Ishikawa (cell line): Measurements from ENCODE around the gene IL1RN.

Experiments used
- CEBPB ChIP-seq: IDR thresholded peaks from 2 replicates; pipeline ENCODE4 v1.6.1; 2012
- CREB1 ChIP-seq: IDR thresholded peaks from 2 replicates; pipeline ENCODE4 v1.6.1; 2012; ENCODE audit warnings: low read depth
- EGR1 ChIP-seq: IDR thresholded peaks from 2 replicates; pipeline ENCODE4 v1.6.1; 2012
- EP300 ChIP-seq: IDR thresholded peaks from 2 replicates; pipeline ENCODE4 v1.6.1; 2012; ENCODE audit warnings: borderline replicate concordance
- FOXM1 ChIP-seq: IDR thresholded peaks from 2 replicates; pipeline ENCODE4 v1.6.1; 2012; ENCODE audit warnings: low read depth, borderline replicate concordance
- MAX ChIP-seq: IDR thresholded peaks from 2 replicates; pipeline ENCODE4 v1.6.1; 2012
- NFIC ChIP-seq: IDR thresholded peaks from 2 replicates; pipeline ENCODE4 v1.6.1; 2012
- RAD21 ChIP-seq: IDR thresholded peaks from 2 replicates; pipeline ENCODE4 v1.6.1; 2012; ENCODE audit warnings: low read depth
- REST ChIP-seq: IDR thresholded peaks from 2 replicates; pipeline ENCODE4 v1.6.1; 2012; ENCODE audit warnings: low read depth, mild to moderate bottlenecking
- TAF1 ChIP-seq: IDR thresholded peaks from 2 replicates; pipeline ENCODE4 v1.6.1; 2012; ENCODE audit warnings: low read depth, mild to moderate bottlenecking
- TCF12 ChIP-seq: IDR thresholded peaks from 2 replicates; pipeline ENCODE4 v1.6.1; 2012; ENCODE audit warnings: low read depth
- TEAD4 ChIP-seq: IDR thresholded peaks from 2 replicates; pipeline ENCODE4 v1.6.1; 2012
- USF1 ChIP-seq: IDR thresholded peaks from 2 replicates; pipeline ENCODE4 v1.6.1; 2012
- YY1 ChIP-seq: IDR thresholded peaks from 2 replicates; pipeline ENCODE4 v1.6.1; 2012; ENCODE audit warnings: low read depth
- ZBTB7A ChIP-seq: IDR thresholded peaks from 2 replicates; pipeline ENCODE4 v1.6.1; 2012; ENCODE audit warnings: low read depth

The IL1RN gene

GRCh38 chr2:113156278-113157117 is 29.1 kb downstream of the IL1RN start:
- TF ChIP-seq CREB1: no peak
- 0 out of 2 replicates have a peak, but pooled peaks have one; percentile 1 for TF ChIP-seq USF1

GRCh38 chr2:113157118-113157896 is 29.9 kb downstream of the IL1RN start:
- TF ChIP-seq YY1 (peak; percentile 22), FOXM1 (no peak), EGR1 (peak; percentile 85), TEAD4 (no peak), NFIC (peak; percentile 83), REST (0 out of 2 replicates have a peak, but pooled peaks have one; percentile 6), TAF1 (peak; percentile 43; the same call in 1 of the 2 replicates), TCF12 (peak; percentile 39), ZBTB7A (no peak), EP300 (no peak), MAX (peak; percentile 40), RAD21 (no peak), USF1 (0 out of 2 replicates have a peak, but pooled peaks have one; percentile 0), CEBPB (no peak), CREB1 (no peak)

GRCh38 chr2:113157897-113158753 is 30.7 kb downstream of the IL1RN start:
- no peak for TF ChIP-seq TAF1
- TF ChIP-seq REST: no peak
- no peak for TF ChIP-seq FOXM1
- no peak for TF ChIP-seq RAD21
- TF ChIP-seq YY1: no peak
- TF ChIP-seq EGR1: no peak
- TF ChIP-seq CREB1: no peak
- TF ChIP-seq TCF12: no peak
- no peak for TF ChIP-seq ZBTB7A
- TF ChIP-seq USF1: no peak
- TF ChIP-seq TEAD4: no peak
- TF ChIP-seq MAX: no peak
- no peak for TF ChIP-seq NFIC
- TF ChIP-seq CEBPB: no peak
- TF ChIP-seq EP300: no peak

- peak; percentile 62 for TF ChIP-seq USF1
- TF ChIP-seq TCF12: no peak
- TF ChIP-seq FOXM1: no peak
- TF ChIP-seq MAX: no peak
- peak; percentile 63; the same call in 1 of the 2 replicates for TF ChIP-seq TEAD4
- TF ChIP-seq EGR1: no peak
Measured at GRCh38 chr2:113158884-113159553, 31.6 kb downstream of the IL1RN start.
